Upper lobe of left lung (tissue), 6 donors: ENCODE measurements around the gene LTBP4. TPM values are rescaled to one million over a fixed set of nuclear protein-coding genes. Genes with fewer than 3 reads are reported as not detected.

Source experiments
- ATAC-seq, 2 donors: fragments of 200-7000 bp; cut with Tn5 transposase; one replicate each; pipeline ENCODE4 v1.9.1; 2022; ENCODE audit warnings: mild to moderate bottlenecking in 2 of 2, moderate library complexity in 2 of 2; ENCODE audit not compliant: low FRiP score in 2 of 2
- DNase-seq, 2 donors: peaks; one replicate each; pipeline ENCODE4 v3.0.0-alpha.2; 2019 to 2020
- H3K27ac ChIP-seq, 4 donors: fragments of 200-600 bp; sonication (generic); one replicate each; pipeline ENCODE4 v1.5.1; 2016 to 2019
- H3K27me3 ChIP-seq, 4 donors: fragments of 200-600 bp; sonication (generic); one replicate each; pipeline ENCODE4 v1.5.1; 2017 to 2019
- H3K36me3 ChIP-seq, 4 donors: fragments of 200-600 bp; sonication (generic); one replicate each; pipeline ENCODE4 v1.5.1; 2016 to 2019
- H3K4me1 ChIP-seq, 4 donors: fragments of 200-600 bp; sonication (generic); one replicate each; pipeline ENCODE4 v1.5.1; 2018 to 2019
- H3K4me3 ChIP-seq, 4 donors: fragments of 200-600 bp; sonication (generic); one replicate each; pipeline ENCODE4 v1.5.1; 2017 to 2019; ENCODE audit warnings: mild to moderate bottlenecking in 2 of 4, moderate library complexity in 1 of 4
- H3K9me3 ChIP-seq, 4 donors: fragments of 200-600 bp; sonication (generic); one replicate each; pipeline ENCODE4 v1.5.1; 2018 to 2019
- CTCF ChIP-seq, 6 experiments: fragments of 450-650 bp in 4 of 6; fragments of 200-600 bp in 2 of 6; sonication (generic) in 2 of 6; IDR thresholded peaks; one replicate each; pipeline ENCODE4 v1.5.1; 2016 to 2019; ENCODE audit warnings: antibody characterized with exemption in 6 of 6
- EP300 ChIP-seq, 4 donors: sonication (generic); formaldehyde crosslinking; IDR thresholded peaks; one replicate each; pipeline ENCODE4 v1.5.1; 2017; ENCODE audit warnings: antibody characterized with exemption in 4 of 4, control low read depth in 2 of 4
- POLR2A ChIP-seq, 4 donors: fragments of 450-650 bp; IDR thresholded peaks; one replicate each; pipeline ENCODE4 v1.5.1; 2016 to 2017; ENCODE audit warnings: antibody characterized with exemption in 4 of 4, mild to moderate bottlenecking in 2 of 4
- POLR2AphosphoS5 ChIP-seq, 2 donors: sonication (generic); formaldehyde crosslinking; IDR thresholded peaks; one replicate each; pipeline ENCODE4 v1.5.1; 2017; ENCODE audit warnings: antibody characterized with exemption in 2 of 2
- WGBS, 2 donors: methylation state at CpG; one replicate each; pipeline ENCODE4 v1.1.5; 2017 to 2018; 5-methylcytosine and 5-hydroxymethylcytosine counted together
- total RNA-seq, 6 donors: library from RNA; depleted of rRNA in 4 of 6; stranded (reverse); fragments of >200 nt in 4 of 6; gene quantifications; one replicate each; pipeline versions ENCODE4 v1.1.0 to v1.2.1, GENCODE V29; 2016 to 2021
- donor health status: DM: no; HTN: no; CAD: no; lungs with moderate emphysema.
- donor health status: DM: no; HTN: yes; CAD: no; lungs with severe emphysema.

The LTBP4 gene
- total RNA-seq, 6 donors from 2014 or later: 125 to 541 (median 401) TPM

- 94% methylated on average over 16 to 17 of the region's 17 CpGs for WGBS, 2 donors
- TF ChIP-seq POLR2AphosphoS5 (IDR thresholded peaks at IDR 0.05): no peak
- TF ChIP-seq CTCF (IDR thresholded peaks at IDR 0.05): no peak
- no peak for TF ChIP-seq EP300 (IDR thresholded peaks at IDR 0.05)
- TF ChIP-seq POLR2A (IDR thresholded peaks at IDR 0.05): no peak
- no peak overlapping the region for H3K4me3 ChIP-seq
- H3K27me3 ChIP-seq: peaks cover 0 to 9% (median 0%) of the 10 kb centered on the region in 4 donors
- ATAC-seq: no peak
- peak in 1 of 2 donors; percentile 68 for DNase-seq
- H3K4me1 ChIP-seq: peaks cover 13 to 26% (median 18%) of the 10 kb centered on the region in 4 donors
- H3K36me3 ChIP-seq: peaks cover 3 to 21% (median 10%) of the 10 kb centered on the region in 4 donors
- no peak overlapping the region for H3K27ac ChIP-seq
- no peaks in the 10 kb centered on the region for H3K9me3 ChIP-seq
Observed at GRCh38 chr19:40616941-40617340, 15.8 kb downstream of the LTBP4 start.

- DNase-seq (no peak), ATAC-seq (no peak)
- WGBS, 2 donors: 91 to 98% methylated on average over 4 of the region's 4 CpGs
- Histone ChIP-seq H3K4me1 (peaks cover 13 to 24% (median 18%) of the 10 kb centered on the region in 4 donors), H3K4me3 (no peak overlapping the region), H3K27ac (no peak overlapping the region), H3K27me3 (peaks cover 0 to 9% (median 0%) of the 10 kb centered on the region in 4 donors), H3K9me3 (no peaks in the 10 kb centered on the region), H3K36me3 (peaks cover 3 to 28% (median 14%) of the 10 kb centered on the region in 4 donors)
- no peak for TF ChIP-seq EP300 (IDR thresholded peaks at IDR 0.05)
- TF ChIP-seq POLR2AphosphoS5 (IDR thresholded peaks at IDR 0.05): no peak
- no peak for TF ChIP-seq POLR2A (IDR thresholded peaks at IDR 0.05)
- TF ChIP-seq CTCF (IDR thresholded peaks at IDR 0.05): no peak
Observed at GRCh38 chr19:40617961-40618360, 16.8 kb downstream of the LTBP4 start.

- 73 to 78% methylated on average over 11 of the region's 11 CpGs for WGBS, 2 donors
- peaks cover 0 to under 1% (median 0%) of the 10 kb centered on the region in 4 donors for H3K27me3 ChIP-seq
- peaks cover 4 to 17% (median 6%) of the 10 kb centered on the region in 4 donors for H3K4me1 ChIP-seq
- DNase-seq: no peak
- H3K9me3 ChIP-seq: no peaks in the 10 kb centered on the region
- no peak for ATAC-seq
- peaks cover 3 to 37% (median 18%) of the 10 kb centered on the region in 4 donors for H3K36me3 ChIP-seq
- TF ChIP-seq POLR2AphosphoS5 (IDR thresholded peaks at IDR 0.05): no peak
- no peak for TF ChIP-seq POLR2A (IDR thresholded peaks at IDR 0.05)
- no peak for TF ChIP-seq CTCF (IDR thresholded peaks at IDR 0.05)
- no peak for TF ChIP-seq EP300 (IDR thresholded peaks at IDR 0.05)
- H3K27ac ChIP-seq: no peak overlapping the region
- no peak overlapping the region for H3K4me3 ChIP-seq
Observed at GRCh38 chr19:40619333-40620160, 18.4 kb downstream of the LTBP4 start.

GRCh38 chr19:40620161-40620485, 19.0 kb downstream of the LTBP4 start:
- 94 to 95% methylated on average over 8 of the region's 8 CpGs for WGBS, 2 donors
- H3K36me3 ChIP-seq: peaks cover 3 to 37% (median 18%) of the 10 kb centered on the region in 4 donors
- peaks cover 0 to 12% (median 2%) of the 10 kb centered on the region in 4 donors for H3K4me1 ChIP-seq
- ATAC-seq (no peak), DNase-seq (no peak)
- H3K4me3 ChIP-seq: no peak overlapping the region
- no peak for TF ChIP-seq POLR2AphosphoS5 (IDR thresholded peaks at IDR 0.05)
- TF ChIP-seq CTCF (IDR thresholded peaks at IDR 0.05): no peak
- TF ChIP-seq EP300 (IDR thresholded peaks at IDR 0.05): no peak
- TF ChIP-seq POLR2A (IDR thresholded peaks at IDR 0.05): no peak
- no peak overlapping the region for H3K27ac ChIP-seq
- no peaks in the 10 kb centered on the region for H3K27me3 ChIP-seq
- no peaks in the 10 kb centered on the region for H3K9me3 ChIP-seq
